Kidney (tissue), 14 donors: Measurements from ENCODE around the gene ITGBL1. TPM values are rescaled to one million over a fixed set of nuclear protein-coding genes. Genes with fewer than 3 reads are reported as not detected.

Source experiments
- DNase-seq, 5 donors: peaks; one replicate each; pipeline ENCODE4 v3.0.0-alpha.2; 2013 to 2020
- FAIRE-seq: peaks from 2 replicates; lab custom pipeline; 2012; peaks lifted over from hg19 to GRCh38; lab: Jason Lieb, UNC
- H3K27ac ChIP-seq, 2 donors: one replicate each; pipeline ENCODE4 v1.7.0; 2013; ENCODE audit warnings: low read depth in 2 of 2, low read length in 2 of 2, inconsistent platforms in 1 of 2
- H3K27me3 ChIP-seq: one replicate; pipeline ENCODE4 v1.7.1; 2013; ENCODE audit warnings: low read length, inconsistent platforms; ENCODE audit not compliant: control insufficient read depth, insufficient read depth
- H3K36me3 ChIP-seq, 3 donors: one replicate each; pipeline versions ENCODE4 v1.7.0 to v1.7.1; 2013; ENCODE audit warnings: low read length in 3 of 3, control low read depth in 1 of 3, inconsistent platforms in 1 of 3; ENCODE audit not compliant: insufficient read depth in 3 of 3, control insufficient read depth in 2 of 3
- H3K4me1 ChIP-seq, 3 donors: one replicate each; pipeline versions ENCODE4 v1.7.0 to v1.7.1; 2013; ENCODE audit warnings: low read length in 3 of 3, inconsistent platforms in 1 of 3, low read depth in 1 of 3; ENCODE audit not compliant: control insufficient read depth in 2 of 3, insufficient read depth in 2 of 3
- H3K4me3 ChIP-seq, 3 donors: one replicate each; pipeline versions ENCODE4 v1.7.0 to v1.8.1; 2013; ENCODE audit warnings: low read length in 3 of 3, control low read depth in 1 of 3, inconsistent platforms in 1 of 3
- H3K9ac ChIP-seq, 3 donors: one replicate each; pipeline versions ENCODE4 v1.7.0 to v1.7.1; 2013; ENCODE audit warnings: low read length in 3 of 3, control low read depth in 1 of 3, inconsistent platforms in 1 of 3
- H3K9me3 ChIP-seq, 3 donors: one replicate each; pipeline versions ENCODE4 v1.7.0 to v1.7.1; 2013; ENCODE audit warnings: low read length in 3 of 3, control low read depth in 1 of 3, inconsistent platforms in 1 of 3; ENCODE audit not compliant: control insufficient read depth in 2 of 3, insufficient read depth in 1 of 3
- intact Hi-C: fragments of 100-400 bp; cut with DNase I; formaldehyde crosslinking; loops from one replicate; pipeline ENCODE4 v1.11.1; 2022
- polyA plus RNA-seq: library from polyadenylated mRNA; stranded (reverse); fragments of 350-450 nt; fragmentation: Illumina TruSeq; extraction: RNeasy Lipid Tissue Mini Kit (QIAGEN cat#74804); gene quantifications from one replicate; pipeline ENCODE4 v1.2.3, GENCODE V29; 2014; ENCODE audit warnings: low read depth, low replicate concordance; ENCODE audit not compliant: insufficient read depth
- total RNA-seq: library from RNA; stranded (reverse); fragmentation: NEBNext Ultra II Directional; extraction: Animal tissue kit (Norgen Biotek cat#: 25700); gene quantifications from one replicate; pipeline ENCODE4 v1.2.1, GENCODE V29; 2021
- TF ChIP-seq, protein P1 (sequence below): IDR thresholded peaks from 3 replicates; pipeline ENCODE4 v1.5.1; 2012; ENCODE audit warnings: mild to moderate bottlenecking, moderate library complexity, borderline replicate concordance; ENCODE audit not compliant: insufficient read depth; ENCODE audit errors: extremely low read depth
- donor health status: control.
- donor health status: control.
- donor health status: control.
- donor health status: control.
- donor health status: control.
- donor health status: DM: yes; HTN: yes; CAD: no.
- donor health status: Normal renal cell carcinoma (clear cell type).

ITGBL1 gene
- total and polyA plus RNA-seq, 2 donors from 2014 or later: 1.4 to 7.7 TPM

- Histone ChIP-seq H3K9me3 (no peaks in the 10 kb centered on the region), H3K27me3 (no peaks in the 10 kb centered on the region), H3K9ac (no peak overlapping the region), H3K36me3 (no peaks in the 10 kb centered on the region), H3K27ac (no peak overlapping the region), H3K4me1 (no peaks in the 10 kb centered on the region), H3K4me3 (no peak overlapping the region)
- TF ChIP-seq, protein P1, sequence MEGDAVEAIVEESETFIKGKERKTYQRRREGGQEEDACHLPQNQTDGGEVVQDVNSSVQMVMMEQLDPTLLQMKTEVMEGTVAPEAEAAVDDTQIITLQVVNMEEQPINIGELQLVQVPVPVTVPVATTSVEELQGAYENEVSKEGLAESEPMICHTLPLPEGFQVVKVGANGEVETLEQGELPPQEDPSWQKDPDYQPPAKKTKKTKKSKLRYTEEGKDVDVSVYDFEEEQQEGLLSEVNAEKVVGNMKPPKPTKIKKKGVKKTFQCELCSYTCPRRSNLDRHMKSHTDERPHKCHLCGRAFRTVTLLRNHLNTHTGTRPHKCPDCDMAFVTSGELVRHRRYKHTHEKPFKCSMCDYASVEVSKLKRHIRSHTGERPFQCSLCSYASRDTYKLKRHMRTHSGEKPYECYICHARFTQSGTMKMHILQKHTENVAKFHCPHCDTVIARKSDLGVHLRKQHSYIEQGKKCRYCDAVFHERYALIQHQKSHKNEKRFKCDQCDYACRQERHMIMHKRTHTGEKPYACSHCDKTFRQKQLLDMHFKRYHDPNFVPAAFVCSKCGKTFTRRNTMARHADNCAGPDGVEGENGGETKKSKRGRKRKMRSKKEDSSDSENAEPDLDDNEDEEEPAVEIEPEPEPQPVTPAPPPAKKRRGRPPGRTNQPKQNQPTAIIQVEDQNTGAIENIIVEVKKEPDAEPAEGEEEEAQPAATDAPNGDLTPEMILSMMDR: no peak
- intact Hi-C loops: no loop called here
- FAIRE-seq (no peak), DNase-seq (no peak)
Measured at GRCh38 chr13:101488734-101489133, 36.3 kb downstream of the ITGBL1 start.

DNA sequence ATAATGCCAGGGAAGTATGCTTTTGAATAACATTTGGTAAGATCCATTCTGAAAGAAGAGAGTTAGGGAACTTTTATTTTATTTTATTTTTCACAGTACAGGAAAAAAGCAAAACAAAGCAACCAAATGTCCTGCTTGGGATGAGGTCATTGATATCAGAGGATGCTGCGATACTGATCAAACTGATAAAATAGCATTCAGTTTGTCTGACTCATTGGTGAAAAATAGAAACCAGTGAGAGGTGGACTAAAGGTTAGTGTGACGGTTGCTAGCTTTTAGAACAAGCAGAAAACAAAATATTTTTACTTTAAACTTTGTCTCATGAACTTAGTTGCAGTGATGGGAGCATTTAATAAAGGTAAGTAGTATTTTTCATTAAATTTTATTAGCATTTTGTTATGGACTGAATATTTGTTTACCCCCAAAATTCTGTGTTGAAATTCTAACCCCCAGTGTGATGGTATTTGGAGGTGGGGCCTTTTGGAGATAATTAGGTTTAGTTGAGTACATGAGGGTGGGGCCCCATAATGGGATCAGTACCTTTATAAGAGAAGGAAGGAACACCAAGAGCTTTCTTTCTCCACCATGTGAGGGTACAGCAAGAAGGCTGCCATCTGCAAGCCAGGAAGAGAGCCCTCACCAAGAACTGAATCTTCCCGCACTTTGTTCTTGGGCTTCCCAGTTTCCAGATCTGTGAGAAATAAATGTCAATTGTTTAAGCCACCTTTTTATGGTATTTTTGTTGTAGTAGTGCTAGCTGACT lies 37.3 kb downstream of the ITGBL1 start:
- no peaks in the 10 kb centered on the region for H3K27me3 ChIP-seq
- H3K36me3 ChIP-seq: no peaks in the 10 kb centered on the region
- no peaks in the 10 kb centered on the region for H3K9me3 ChIP-seq
- H3K9ac ChIP-seq: no peak overlapping the region
- H3K4me3 ChIP-seq: no peak overlapping the region
- H3K27ac ChIP-seq: no peak overlapping the region
- H3K4me1 ChIP-seq: no peaks in the 10 kb centered on the region
- DNase-seq (no peak), FAIRE-seq (no peak)
- intact Hi-C loops: no loop called here
- TF ChIP-seq, protein P1: no peak

- intact Hi-C loops: no loop called here
- H3K27ac ChIP-seq: no peak overlapping the region
- TF ChIP-seq, protein P1: no peak
- DNase-seq (peak in 1 of 5 donors; percentile 25), FAIRE-seq (no peak)
- H3K27me3 ChIP-seq: no peaks in the 10 kb centered on the region
- no peak overlapping the region for H3K4me3 ChIP-seq
- H3K36me3 ChIP-seq: no peaks in the 10 kb centered on the region
- no peaks in the 10 kb centered on the region for H3K9me3 ChIP-seq
- H3K9ac ChIP-seq: no peak overlapping the region
- no peaks in the 10 kb centered on the region for H3K4me1 ChIP-seq
Measured at GRCh38 chr13:101490406-101491015, 38.0 kb downstream of the ITGBL1 start.
